DND-41 (cell line): Measurements from ENCODE around the gene BBC3.
A peak's percentile ranks its signal among the peaks of the same experiment; 100 is the strongest.

ENCODE experiments used
- ATAC-seq: fragments of 200-7000 bp; cut with Tn5 transposase; 3 replicates; pipeline ENCODE4 v1.9.1; 2021; ENCODE audit warnings: low read depth; ENCODE audit not compliant: insufficient read depth
- DNase-seq: peaks from one replicate; pipeline ENCODE4 v3.0.0-alpha.2; 2020
- H2AFZ ChIP-seq: 2 replicates; pipeline ENCODE4 v1.6.0; 2012; ENCODE audit warnings: low read depth, low read length
- H3K27ac ChIP-seq: 2 replicates; pipeline ENCODE4 v1.5.1; 2012; ENCODE audit warnings: low read length, inconsistent platforms
- H3K27me3 ChIP-seq: fragments of 200-600 bp; sonication (generic); 2 replicates; pipeline ENCODE4 v1.6.0; 2012; ENCODE audit warnings: low read length, mild to moderate bottlenecking, inconsistent platforms; ENCODE audit not compliant: insufficient read depth, poor library complexity
- H3K36me3 ChIP-seq: 2 replicates; pipeline ENCODE4 v1.5.1; 2012; ENCODE audit warnings: low read length, inconsistent platforms; ENCODE audit not compliant: insufficient read depth
- H3K4me1 ChIP-seq: 2 replicates; pipeline ENCODE4 v1.5.1; 2012; ENCODE audit warnings: mild to moderate bottlenecking, low read length; ENCODE audit not compliant: insufficient read depth
- H3K4me2 ChIP-seq: 2 replicates; pipeline ENCODE4 v1.6.0; 2012; ENCODE audit warnings: mild to moderate bottlenecking, moderate library complexity, low read length, inconsistent platforms; ENCODE audit not compliant: insufficient read depth
- H3K4me3 ChIP-seq, 2 experiments: fragments of 200-600 bp in 1 of 2; shearing (Covaris generic) in 1 of 2; 2 replicates each; pipeline ENCODE4 v1.5.1; 2012 to 2016; ENCODE audit warnings: inconsistent platforms in 2 of 2, low read length in 2 of 2, mild to moderate bottlenecking in 2 of 2, low read depth in 1 of 2, moderate library complexity in 1 of 2
- H3K79me2 ChIP-seq: 2 replicates; pipeline ENCODE4 v1.6.0; 2012; ENCODE audit warnings: low read length, inconsistent platforms; ENCODE audit not compliant: insufficient read depth
- H3K9ac ChIP-seq: 2 replicates; pipeline ENCODE4 v1.6.0; 2012; ENCODE audit warnings: low read depth, mild to moderate bottlenecking, inconsistent platforms, low read length, moderate library complexity
- H3K9me3 ChIP-seq: 2 replicates; pipeline ENCODE4 v1.5.1; 2012; ENCODE audit warnings: low read length, moderate library complexity, mild to moderate bottlenecking, inconsistent platforms; ENCODE audit not compliant: insufficient read depth, severe bottlenecking
- H4K20me1 ChIP-seq: 2 replicates; pipeline ENCODE4 v1.6.0; 2012; ENCODE audit warnings: low read length; ENCODE audit not compliant: insufficient read depth
- CTCF ChIP-seq: IDR thresholded peaks from 2 replicates; pipeline ENCODE4 v1.5.1; 2012; ENCODE audit warnings: borderline replicate concordance, low read length, moderate library complexity, mild to moderate bottlenecking; ENCODE audit not compliant: poor library complexity, severe bottlenecking; ENCODE audit errors: extremely low read depth
- EZH2 ChIP-seq: IDR thresholded peaks from 3 replicates; pipeline ENCODE4 v1.6.1; 2012; ENCODE audit warnings: borderline replicate concordance, low read depth, mild to moderate bottlenecking, moderate library complexity, low read length, inconsistent platforms; ENCODE audit not compliant: severe bottlenecking

BBC3 gene

DNA sequence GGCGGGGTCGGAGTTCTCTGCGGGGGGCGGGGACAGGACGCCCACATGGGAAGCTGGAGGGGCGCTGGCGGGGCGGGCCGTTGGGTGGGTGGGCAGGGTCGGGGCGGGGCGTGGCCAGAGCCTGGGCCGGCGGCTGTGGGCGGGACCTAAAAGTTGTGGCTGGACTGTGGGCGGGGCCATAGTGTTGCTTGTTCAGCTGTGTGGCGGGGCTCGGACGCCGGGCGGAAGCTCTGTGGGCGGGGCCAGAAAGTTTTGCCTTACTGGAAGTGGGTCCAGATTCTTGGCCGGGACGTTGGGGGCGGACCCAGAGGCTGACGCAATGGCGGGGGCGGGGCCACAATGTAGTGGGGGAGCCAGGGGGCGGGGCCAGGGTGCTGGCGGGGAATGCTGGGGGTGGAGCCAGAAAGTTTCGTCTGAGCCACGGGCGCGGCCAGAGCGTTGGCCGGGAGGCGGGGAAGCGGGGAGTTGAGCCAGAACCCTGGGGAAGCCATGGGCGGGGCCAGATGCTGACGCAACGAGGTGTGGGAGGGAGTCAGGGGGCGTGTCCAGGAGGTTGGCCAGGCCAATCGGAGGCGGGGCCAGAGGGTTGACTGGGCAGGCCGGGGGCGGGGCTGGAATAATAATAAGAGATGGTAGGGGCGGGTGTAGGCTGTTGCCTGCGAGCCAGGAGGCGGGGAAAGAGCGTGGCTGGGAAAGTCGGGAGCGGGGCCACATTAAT, 25.9 kb upstream of the BBC3 start:
- peak overlapping the region; percentile 99 for H3K4me2 ChIP-seq
- TF ChIP-seq CTCF: no peak
- TF ChIP-seq EZH2: no peak
- peak; percentile 100 for DNase-seq
- peaks cover 26% of the 10 kb centered on the region for H3K4me1 ChIP-seq
- H2AFZ ChIP-seq: peak overlapping the region; percentile 96; the same call in 1 of the 2 replicates
- H3K9ac ChIP-seq: peak overlapping the region; percentile 68
- ATAC-seq: peak; percentile 82
- no peaks in the 10 kb centered on the region for H3K27me3 ChIP-seq
- no peaks in the 10 kb centered on the region for H3K9me3 ChIP-seq
- peaks cover 13% of the 10 kb centered on the region for H3K79me2 ChIP-seq
- peak overlapping the region; percentile 94; the same call in 1 of the 2 replicates for H3K27ac ChIP-seq
- H4K20me1 ChIP-seq: 0 out of 2 replicates have a peak, but pooled peaks cover 5% of the 10 kb centered on the region
- H3K4me3 ChIP-seq: peak overlapping the region; percentile 37 to 76; a peak in 3 of 4 replicates
- peaks cover 30% of the 10 kb centered on the region for H3K36me3 ChIP-seq

GRCh38 chr19:47255879-47256692, 25.1 kb upstream of the BBC3 start, which contains the start of gene CCDC9:
TSS of gene CCDC9 (plus strand) at chr19:47256525. CDS start at chr19:47258401, 1,876 bp downstream.
- H3K79me2 ChIP-seq: peaks cover 10% of the 10 kb centered on the region
- ATAC-seq (peak; percentile 67), DNase-seq (no peak)
- peak within 1 kb of the TSS; percentile 94 for H3K27ac ChIP-seq
- H3K36me3 ChIP-seq: peaks cover 27% of the 10 kb centered on the region
- peak within 1 kb of the TSS; percentile 99 for H3K4me2 ChIP-seq
- peak within 1 kb of the TSS; percentile 39 to 76; a peak in 3 of 4 replicates for H3K4me3 ChIP-seq
- TF ChIP-seq EZH2: no peak
- TF ChIP-seq CTCF: no peak
- 0 out of 2 replicates have a peak, but pooled peaks cover 5% of the 10 kb centered on the region for H4K20me1 ChIP-seq
- peak within 1 kb of the TSS; percentile 68 for H3K9ac ChIP-seq
- no peaks in the 10 kb centered on the region for H3K9me3 ChIP-seq
- peak within 1 kb of the TSS; percentile 96 for H2AFZ ChIP-seq
- peaks cover 26% of the 10 kb centered on the region for H3K4me1 ChIP-seq
- no peaks in the 10 kb centered on the region for H3K27me3 ChIP-seq

DNA sequence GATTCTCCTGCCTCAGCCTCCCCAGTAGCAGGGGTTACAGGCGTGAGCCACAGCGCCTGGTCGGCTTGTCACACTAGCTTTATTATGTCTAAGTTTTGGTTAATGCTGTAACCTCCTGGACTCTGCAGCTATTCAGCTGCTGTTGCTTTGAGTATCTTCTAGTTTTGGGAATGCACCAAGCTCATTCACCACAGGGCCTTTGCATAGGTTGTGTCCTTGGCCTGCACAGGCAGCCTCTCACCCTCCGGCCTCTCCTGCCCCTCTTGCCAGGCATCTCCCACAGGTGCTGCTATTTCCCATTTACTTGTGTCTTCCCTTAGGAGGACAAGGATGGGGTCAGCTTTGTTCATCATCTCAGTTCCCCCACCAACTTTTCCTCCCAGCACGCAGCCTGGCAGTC, 23.0 kb upstream of the BBC3 start:
- ATAC-seq (no peak), DNase-seq (no peak)
- H3K27ac ChIP-seq: no peak overlapping the region
- 0 out of 2 replicates have a peak, but pooled peaks cover 5% of the 10 kb centered on the region for H4K20me1 ChIP-seq
- no peak overlapping the region for H2AFZ ChIP-seq
- no peak overlapping the region for H3K4me3 ChIP-seq
- H3K9ac ChIP-seq: no peak overlapping the region
- H3K79me2 ChIP-seq: peaks cover 9% of the 10 kb centered on the region
- 0 out of 2 replicates have a peak, but pooled peaks cover 6% of the 10 kb centered on the region for H3K36me3 ChIP-seq
- TF ChIP-seq CTCF: no peak
- no peak for TF ChIP-seq EZH2
- H3K4me2 ChIP-seq: no peak overlapping the region
- no peaks in the 10 kb centered on the region for H3K27me3 ChIP-seq
- H3K4me1 ChIP-seq: peaks cover 23% of the 10 kb centered on the region
- H3K9me3 ChIP-seq: no peaks in the 10 kb centered on the region
